Prostate gland (tissue), 2 donors: ENCODE measurements around the gene CLDN5.

ENCODE experiments used
- CTCF ChIP-seq, 4 experiments: fragments of 200-600 bp in 2 of 4; fragments of 450-650 bp in 2 of 4; sonication (generic) in 2 of 4; IDR thresholded peaks; 1 replicate in 3 of 4; 2 replicates in 1 of 4; pipeline ENCODE4 v1.5.1; 2016 to 2019; ENCODE audit warnings: antibody characterized with exemption in 4 of 4, mild to moderate bottlenecking in 2 of 4, moderate library complexity in 2 of 4
- POLR2A ChIP-seq: fragments of 450-650 bp; IDR thresholded peaks from one replicate; pipeline ENCODE4 v1.6.1; 2016; ENCODE audit warnings: antibody characterized with exemption, mild to moderate bottlenecking
- POLR2AphosphoS5 ChIP-seq: sonication (generic); formaldehyde crosslinking; IDR thresholded peaks from one replicate; pipeline ENCODE4 v1.6.1; 2017; ENCODE audit warnings: antibody characterized with exemption

- TF ChIP-seq CTCF (IDR thresholded peaks at IDR 0.05) (no peak), POLR2AphosphoS5 (no peak), POLR2A (no peak)
These were observed 43.4 kb downstream of the CLDN5 start for GRCh38 chr22:19480789-19481188.
